ENCODE data around the gene ACOT12. TPM values are rescaled to one million over a fixed set of nuclear protein-coding genes. Genes with fewer than 3 reads are reported as not detected.

ACOT12 gene
- total RNA-seq, 1 experiment from 2014 or later: not detected

- Histone ChIP-seq H3K4ac (ENCODE audit: low read depth, low read length) (no peak overlapping the region), H2BK20ac (ENCODE audit: low read depth, low read length, poor library complexity, severe bottlenecking) (no peak overlapping the region), H2AFZ (ENCODE audit: low read length) (no peak overlapping the region), H2BK15ac (ENCODE audit: low read depth, low read length) (no peak overlapping the region), H3K18ac (ENCODE audit: insufficient read length, low read depth, low read length) (no peak overlapping the region), H4K91ac (ENCODE audit: insufficient read length, low read depth, low read length) (no peak overlapping the region), H4K5ac (ENCODE audit: insufficient read length, low read depth, low read length) (no peak overlapping the region), H2BK12ac (ENCODE audit: insufficient read length, low read depth, low read length) (no peak overlapping the region), H2AK5ac (ENCODE audit: insufficient read length, low read length) (no peak overlapping the region), H4K20me1 (ENCODE audit: control insufficient read depth, insufficient read depth, insufficient read length) (no peaks in the 10 kb centered on the region), H3K4me1 (ENCODE audit: insufficient read depth, low read length) (peaks cover 4% of the 10 kb centered on the region; the same call in 1 of the 2 replicates), H3K4me2 (ENCODE audit: insufficient read depth, insufficient read length, low read length) (no peak overlapping the region), H3K23ac (ENCODE audit: insufficient read length, low read depth, low read length) (no peak overlapping the region), H3K79me1 (ENCODE audit: insufficient read depth, low read depth, low read length, poor library complexity, severe bottlenecking) (no peaks in the 10 kb centered on the region), H3K9ac (ENCODE audit: extremely low read depth, insufficient read length, low read length) (no peak overlapping the region), H3K79me2 (ENCODE audit: insufficient read depth, low read length) (no peaks in the 10 kb centered on the region), H3T11ph (ENCODE audit: low read length) (no peak overlapping the region), H4K8ac (replicated peaks; ENCODE audit: insufficient read length, low read depth, low read length) (no peak overlapping the region), H3K27ac (ENCODE audit: insufficient read length, low read depth, low read length) (no peak overlapping the region), H3K56ac (ENCODE audit: insufficient read length, low read depth, low read length) (no peak overlapping the region), H3K14ac (ENCODE audit: insufficient read depth, low read length) (no peak overlapping the region), H2BK120ac (ENCODE audit: low read depth, low read length, poor library complexity, severe bottlenecking) (no peak overlapping the region), H3K9me3 (ENCODE audit: control insufficient read depth, low read depth, low read length) (no peaks in the 10 kb centered on the region), H3K23me2 (ENCODE audit: insufficient read length, low read depth, low read length, poor library complexity, severe bottlenecking) (no peaks in the 10 kb centered on the region), H2BK5ac (ENCODE audit: insufficient read length, low read length) (no peak overlapping the region), H3K27me3 (ENCODE audit: insufficient read depth, low read length) (no peaks in the 10 kb centered on the region)
- no peaks in the 10 kb centered on the region for H3K27me3 Mint-ChIP-seq (ENCODE audit: low read depth)
- no peak for DNase-seq
- no peak overlapping the region for H3K4me3 Mint-ChIP-seq
- no peak overlapping the region for H3K27ac Mint-ChIP-seq
- peaks cover 2 to 5% (median 4%) of the 10 kb centered on the region in 3 experiments; a peak in 5 of 7 replicates for H3K36me3 Mint-ChIP-seq (ENCODE audit: insufficient read depth in 1 of 3, low read depth in 3 of 3)
- no peak for TF ChIP-seq CTCF (conservative IDR thresholded peaks at IDR 0.05)
- H3K4me1 Mint-ChIP-seq: peaks cover 7 to 9% of the 10 kb centered on the region in 2 experiments
- no peaks in the 10 kb centered on the region for H3K9me3 Mint-ChIP-seq
These were observed 34.9 kb upstream of the ACOT12 start for GRCh38 chr5:81428861-81429260.

All from H9 (cell line).